Spleen (tissue), 11 donors: Measurements from ENCODE around the gene ABCC10. TPM values are rescaled to one million over a fixed set of nuclear protein-coding genes. Genes with fewer than 3 reads are reported as not detected.

Source experiments
- DNase-seq: peaks from one replicate; pipeline ENCODE4 v3.0.0-alpha.2; 2020
- H3K27ac ChIP-seq, 8 donors: fragments of 200-600 bp; sonication (generic) in 7 of 8; 1 replicate in 4 of 8; 2 replicates in 4 of 8; pipeline versions ENCODE4 v1.5.0 to v1.8.0; 2016 to 2021; ENCODE audit warnings: inconsistent platforms in 4 of 8, mild to moderate bottlenecking in 4 of 8, moderate library complexity in 1 of 8
- H3K27me3 ChIP-seq, 7 donors: fragments of 200-600 bp; sonication (generic) in 6 of 7; replicated peaks in 1 of 7; 1 replicate in 4 of 7; 2 replicates in 3 of 7; pipeline versions ENCODE4 v1.5.0 to v1.8.0; 2016 to 2021; ENCODE audit warnings: inconsistent platforms in 3 of 7, mild to moderate bottlenecking in 1 of 7
- H3K36me3 ChIP-seq, 6 donors: fragments of 200-600 bp; sonication (generic) in 5 of 6; 1 replicate in 4 of 6; 2 replicates in 2 of 6; pipeline versions ENCODE4 v1.5.0 to v1.8.0; 2016 to 2021; ENCODE audit warnings: inconsistent platforms in 2 of 6
- H3K4me1 ChIP-seq, 6 donors: fragments of 200-600 bp; sonication (generic) in 5 of 6; 1 replicate in 3 of 6; 2 replicates in 3 of 6; pipeline versions ENCODE4 v1.5.0 to v1.8.0; 2016 to 2021; ENCODE audit warnings: inconsistent platforms in 3 of 6
- H3K4me3 ChIP-seq, 8 donors: fragments of 200-600 bp; sonication (generic) in 7 of 8; 1 replicate in 4 of 8; 2 replicates in 4 of 8; pipeline versions ENCODE4 v1.5.0 to v1.8.0; 2016 to 2021; ENCODE audit warnings: inconsistent platforms in 4 of 8, mild to moderate bottlenecking in 4 of 8, moderate library complexity in 2 of 8
- H3K9me3 ChIP-seq, 8 donors: fragments of 200-600 bp; sonication (generic) in 7 of 8; 1 replicate in 4 of 8; 2 replicates in 4 of 8; pipeline versions ENCODE4 v1.5.0 to v1.8.0; 2016 to 2021; ENCODE audit warnings: inconsistent platforms in 4 of 8
- CTCF ChIP-seq, 11 experiments: fragments of 200-600 bp in 7 of 11; fragments of 450-650 bp in 4 of 11; sonication (generic) in 4 of 11; IDR thresholded peaks in 8 of 11; conservative IDR thresholded peaks in 3 of 11; 1 replicate in 7 of 11; 2 replicates in 4 of 11; pipeline versions ENCODE4 v1.4.0 to v1.8.0; 2016 to 2021; ENCODE audit warnings: antibody characterized with exemption in 11 of 11, inconsistent platforms in 4 of 11, mild to moderate bottlenecking in 1 of 11
- POLR2A ChIP-seq, 3 donors: fragments of 450-650 bp; IDR thresholded peaks; one replicate each; pipeline ENCODE4 v1.5.1; 2017; ENCODE audit warnings: antibody characterized with exemption in 3 of 3, mild to moderate bottlenecking in 1 of 3
- POLR2AphosphoS5 ChIP-seq, 3 donors: sonication (generic); formaldehyde crosslinking; IDR thresholded peaks; one replicate each; pipeline ENCODE4 v1.5.1; 2017; ENCODE audit warnings: antibody characterized with exemption in 3 of 3
- WGBS, 5 donors: extraction: QIAGEN DNeasy Blood & Tissue Kit in 3 of 5; methylation state at CpG; one replicate each; pipeline versions ENCODE4 v1.1.5 to v1.1.7; 2013 to 2018; 5-methylcytosine and 5-hydroxymethylcytosine counted together
- intact Hi-C: fragments of 100-400 bp; cut with DNase I; formaldehyde crosslinking; loops from one replicate; pipeline ENCODE4 v1.15.0; 2023; ENCODE audit warnings: low total_unique reads
- polyA plus RNA-seq, 3 donors: library from polyadenylated mRNA; stranded (reverse); fragments of 200-250 nt; gene quantifications; one replicate each; pipeline ENCODE4 v1.2.1, GENCODE V29; 2013
- total RNA-seq, 7 donors: library from RNA; depleted of rRNA in 3 of 7; stranded (reverse); fragments of >200 nt in 3 of 7; fragmentation: NEBNext Ultra II Directional in 4 of 7; extraction: Animal tissue kit (Norgen Biotek cat#: 25700) in 4 of 7; gene quantifications; one replicate each; pipeline versions ENCODE4 v1.1.0 to v1.2.1, GENCODE V29; 2016 to 2021
- donor health status: healthy with polysubstance abuse.
- donor health status: DM: no; HTN: no; CAD: no; lungs with moderate emphysema.
- donor health status: DM: no; HTN: no; CAD: no.
- donor health status: Bipolar disorder and iron deficiency.
- donor health status: healthy.
- donor health status: DM: no; HTN: no; CAD: no.
- donor health status: DM: yes; HTN: yes; CAD: no.

Gene ABCC10
- total and polyA plus RNA-seq, 10 donors: 13.1 to 52.6 (median 31.6) TPM

GRCh38 chr6:43494766-43495165, 67.4 kb downstream of the ABCC10 start:
- H3K9me3 ChIP-seq: no peaks in the 10 kb centered on the region
- peak overlapping the region in 2 of 8 donors; percentile 8 to 9 for H3K27ac ChIP-seq
- H3K4me3 ChIP-seq: no peak overlapping the region
- TF ChIP-seq CTCF (IDR thresholded peaks at IDR 0.05 in 8 of 11, conservative IDR thresholded peaks at IDR 0.05 in 3 of 11) (no peak), POLR2A (IDR thresholded peaks at IDR 0.05) (no peak), POLR2AphosphoS5 (IDR thresholded peaks at IDR 0.05) (no peak)
- H3K27me3 ChIP-seq: no peaks in the 10 kb centered on the region
- WGBS, 5 donors: 93 to 100% (median 96%) methylated on average over 4 of the region's 4 CpGs
- peaks cover 0 to 28% (median 17%) of the 10 kb centered on the region in 6 donors for H3K4me1 ChIP-seq
- peaks cover 0 to 49% (median 21%) of the 10 kb centered on the region in 6 donors for H3K36me3 ChIP-seq
- intact Hi-C loops: no loop called here
- no peak for DNase-seq

DNA sequence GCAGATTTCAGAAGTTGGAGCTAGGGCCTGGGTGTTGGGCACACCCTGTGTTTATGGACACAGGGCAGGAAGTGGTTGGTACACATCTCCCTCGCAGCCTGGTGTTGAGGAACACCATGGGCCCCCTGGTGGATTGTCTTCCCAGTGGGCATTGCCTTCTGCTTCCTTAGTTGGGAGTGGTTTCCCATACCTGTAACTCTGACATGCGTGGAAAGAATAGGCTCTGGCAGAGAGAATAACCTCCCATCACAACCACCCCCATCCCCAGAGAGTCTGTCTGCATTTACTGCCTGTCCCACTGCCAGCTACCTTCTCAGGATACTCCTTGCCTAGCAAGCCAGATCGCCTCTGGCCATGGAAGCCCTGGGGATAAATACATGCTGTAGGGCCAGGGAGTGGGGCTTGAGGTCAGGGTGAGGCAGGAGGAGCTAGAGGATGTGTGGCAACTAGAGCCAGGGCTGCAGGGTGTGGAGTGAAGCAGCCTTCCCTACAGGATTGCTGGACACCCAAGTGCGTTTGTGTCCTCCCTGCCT, 68.1 kb downstream of the ABCC10 start:
- H3K36me3 ChIP-seq: peaks cover 0 to 56% (median 28%) of the 10 kb centered on the region in 6 donors
- no peak for TF ChIP-seq POLR2A (IDR thresholded peaks at IDR 0.05)
- peak in 4 of 11 experiments; percentile 6 to 19 (median 10) for TF ChIP-seq CTCF (IDR thresholded peaks at IDR 0.05 in 8 of 11, conservative IDR thresholded peaks at IDR 0.05 in 3 of 11)
- 64 to 78% (median 71%) methylated on average over 2 to 4 of the region's 4 CpGs for WGBS, 5 donors
- no peak for DNase-seq
- peak overlapping the region in 2 of 8 donors; percentile 8 to 9 for H3K27ac ChIP-seq
- H3K4me3 ChIP-seq: no peak overlapping the region
- peaks cover 0 to 30% (median 18%) of the 10 kb centered on the region in 6 donors for H3K4me1 ChIP-seq
- H3K27me3 ChIP-seq: no peaks in the 10 kb centered on the region
- intact Hi-C loops: no loop called here
- H3K9me3 ChIP-seq: no peaks in the 10 kb centered on the region

GRCh38 chr6:43496370-43497128, 69.2 kb downstream of the ABCC10 start:
- no peaks in the 10 kb centered on the region for H3K27me3 ChIP-seq
- no peak for DNase-seq
- peaks cover 0 to 30% (median 18%) of the 10 kb centered on the region in 6 donors for H3K4me1 ChIP-seq
- TF ChIP-seq POLR2AphosphoS5 (IDR thresholded peaks at IDR 0.05): no peak
- peak in 6 of 11 experiments; percentile 9 to 42 (median 28) for TF ChIP-seq CTCF (IDR thresholded peaks at IDR 0.05 in 8 of 11, conservative IDR thresholded peaks at IDR 0.05 in 3 of 11)
- H3K36me3 ChIP-seq: peaks cover 0 to 67% (median 36%) of the 10 kb centered on the region in 6 donors
- intact Hi-C loops: no loop called here
- H3K9me3 ChIP-seq: no peaks in the 10 kb centered on the region
- no peak overlapping the region for H3K27ac ChIP-seq
- no peak overlapping the region for H3K4me3 ChIP-seq
- 74 to 91% (median 82%) methylated on average over 14 to 18 of the region's 18 CpGs for WGBS, 5 donors

GRCh38 chr6:43497129-43497396, 69.7 kb downstream of the ABCC10 start:
- H3K27ac ChIP-seq: no peak overlapping the region
- no peaks in the 10 kb centered on the region for H3K9me3 ChIP-seq
- no peak overlapping the region for H3K4me3 ChIP-seq
- 90 to 94% (median 92%) methylated on average over 6 of the region's 6 CpGs for WGBS, 5 donors
- H3K36me3 ChIP-seq: peaks cover 0 to 72% (median 38%) of the 10 kb centered on the region in 6 donors
- intact Hi-C loops: no loop called here
- peaks cover 0 to 30% (median 16%) of the 10 kb centered on the region in 6 donors for H3K4me1 ChIP-seq
- TF ChIP-seq POLR2AphosphoS5 (IDR thresholded peaks at IDR 0.05): no peak
- no peak for TF ChIP-seq POLR2A (IDR thresholded peaks at IDR 0.05)
- no peak for TF ChIP-seq CTCF (IDR thresholded peaks at IDR 0.05 in 8 of 11, conservative IDR thresholded peaks at IDR 0.05 in 3 of 11)
- DNase-seq: no peak
- H3K27me3 ChIP-seq: no peaks in the 10 kb centered on the region
